NCI-H524 (cell line): Measurements from ENCODE around the gene PSD2.
"Not testable (repeated sequence)": the region's sequence is repeated elsewhere in the genome, so short reads cannot be mapped to it uniquely, and the experiment has no call there.

Experiments used
- DNase-seq, 2 experiments: peaks; one replicate each; lab custom pipeline; 2025; lab: John Stamatoyannopoulos, UW

PSD2 gene

DNA sequence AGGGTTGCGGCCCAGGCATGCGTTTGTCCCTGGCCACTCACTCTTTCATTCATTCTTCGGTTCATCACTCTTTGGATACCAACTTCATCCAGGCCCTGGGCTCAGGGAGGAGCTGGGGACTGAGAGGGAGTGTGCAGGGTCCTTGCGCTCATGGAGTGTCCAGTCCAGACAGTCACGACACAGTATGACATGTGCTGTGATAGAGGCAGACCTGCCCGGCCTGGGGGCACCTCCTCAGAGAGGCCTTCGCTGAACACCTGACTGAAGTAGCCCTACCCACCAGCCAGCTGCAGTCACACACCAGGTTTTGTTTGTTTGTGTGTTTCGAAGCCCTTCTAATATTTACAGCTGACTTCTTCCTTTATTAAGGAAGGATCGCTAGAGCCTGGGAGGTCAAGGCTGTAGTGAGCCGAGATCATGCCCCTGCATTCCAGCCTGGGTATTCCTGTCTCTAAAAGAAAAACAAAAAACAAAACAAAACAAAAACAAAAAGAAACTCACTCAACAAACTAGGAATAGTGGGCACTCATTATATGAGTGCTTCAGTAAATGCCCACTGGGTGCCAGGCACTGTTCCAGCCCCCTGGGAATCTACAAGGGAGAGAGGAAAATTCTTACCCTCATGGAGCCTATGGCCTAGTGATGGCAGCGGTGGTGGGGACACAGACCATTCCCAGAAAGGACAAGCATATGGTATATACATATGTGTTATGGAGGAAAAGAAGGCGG lies 6.3 kb upstream of the PSD2 start:
- no peak for DNase-seq

DNA sequence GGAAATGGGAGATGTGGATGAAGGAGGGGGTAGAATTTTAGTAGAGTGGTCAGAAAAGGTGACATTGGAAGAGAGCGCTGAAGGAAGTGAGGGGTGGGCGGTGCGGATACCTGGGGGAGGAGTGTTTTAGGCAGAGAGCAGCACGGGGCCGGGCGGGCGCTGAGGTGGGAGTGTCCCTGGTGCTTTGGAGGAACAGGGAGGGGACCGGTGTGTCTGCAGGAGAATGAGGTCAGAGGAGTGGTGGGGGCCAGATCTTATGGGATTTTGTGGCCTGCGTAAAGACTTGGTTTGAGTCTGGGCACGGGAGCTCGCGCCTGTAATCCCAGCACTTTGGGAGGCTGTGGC lies 5.8 kb upstream of the PSD2 start:
- DNase-seq: no peak

DNA sequence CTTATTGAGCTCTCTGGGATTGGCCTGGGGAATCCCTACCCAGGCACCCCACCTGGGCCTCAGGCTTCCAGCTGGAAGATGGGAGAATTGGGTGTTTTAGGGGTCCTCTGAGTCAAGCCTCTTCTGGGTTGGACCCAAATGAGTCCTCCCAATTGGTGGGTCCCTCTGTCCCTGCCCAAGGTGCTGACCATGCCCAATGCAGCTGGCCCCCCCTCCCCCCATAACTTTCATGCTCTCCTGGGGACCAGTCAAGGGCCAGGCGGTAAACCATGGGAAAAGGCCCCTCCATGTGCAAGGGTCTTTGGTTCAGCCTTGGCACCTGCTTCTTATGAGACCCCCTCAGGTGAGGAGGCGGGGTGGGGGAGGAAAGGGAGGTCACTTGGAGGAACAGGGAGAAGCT lies 3.4 kb upstream of the PSD2 start:
- no peak for DNase-seq

DNA sequence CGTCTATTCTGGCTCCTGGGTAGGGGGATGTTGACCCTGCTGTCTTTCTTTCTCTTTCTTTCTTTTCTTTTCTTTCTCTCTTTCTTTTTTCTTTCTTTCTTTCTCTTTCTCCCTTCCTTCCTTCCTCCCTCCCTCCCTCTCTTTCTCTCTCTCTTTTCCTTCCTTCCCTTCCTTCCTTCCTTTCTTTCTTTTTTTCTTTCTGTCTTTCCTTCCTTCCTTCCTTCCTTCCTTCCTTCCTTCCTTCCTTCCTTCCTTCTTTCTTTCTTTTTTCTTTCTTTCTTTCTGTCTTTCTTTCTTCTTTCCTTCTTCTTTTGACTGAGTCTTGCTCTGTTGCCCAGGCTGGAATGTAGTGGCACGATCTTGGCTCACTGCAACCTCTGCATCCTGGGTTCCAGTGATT lies 3.0 kb upstream of the PSD2 start:
- DNase-seq: not testable (repeated sequence)

DNA sequence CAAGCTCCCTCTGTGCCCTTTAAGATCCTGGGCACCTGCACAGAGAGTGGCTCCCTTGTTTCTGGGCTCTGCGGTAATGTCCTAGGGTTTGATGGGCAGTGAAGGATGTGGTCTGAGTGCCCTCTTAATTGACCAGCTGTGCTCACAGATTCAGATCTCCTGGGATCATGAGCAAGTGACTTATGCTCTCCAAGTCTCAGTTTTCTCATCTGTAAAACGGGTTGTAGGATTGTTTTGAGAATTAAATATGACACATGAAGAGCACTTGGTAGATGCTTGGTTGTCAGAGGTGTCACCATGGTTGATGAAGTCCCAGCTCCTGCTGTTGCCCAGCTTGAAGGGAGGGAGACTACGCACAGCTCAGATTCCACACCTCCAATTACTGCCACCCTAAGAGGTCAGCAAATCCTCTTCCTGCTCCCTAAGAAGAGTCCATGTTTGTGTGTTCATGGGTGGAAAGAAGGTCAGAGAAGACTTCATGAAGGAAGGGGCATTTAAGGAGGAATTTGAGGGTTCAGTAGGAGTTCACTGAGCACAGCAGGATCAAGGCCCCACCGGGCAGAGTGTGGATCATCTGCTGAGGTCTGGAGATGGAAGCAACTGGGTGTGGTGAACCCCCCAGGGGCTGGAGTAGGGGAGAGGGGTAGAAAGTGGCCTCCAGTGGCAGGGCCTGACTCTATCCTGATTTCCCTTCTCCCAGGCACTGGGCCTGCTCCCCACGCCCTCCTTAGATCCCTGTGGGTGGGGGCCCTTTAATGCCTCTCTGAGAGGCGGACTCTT lies 1.4 kb upstream of the PSD2 start:
- no peak for DNase-seq

DNA sequence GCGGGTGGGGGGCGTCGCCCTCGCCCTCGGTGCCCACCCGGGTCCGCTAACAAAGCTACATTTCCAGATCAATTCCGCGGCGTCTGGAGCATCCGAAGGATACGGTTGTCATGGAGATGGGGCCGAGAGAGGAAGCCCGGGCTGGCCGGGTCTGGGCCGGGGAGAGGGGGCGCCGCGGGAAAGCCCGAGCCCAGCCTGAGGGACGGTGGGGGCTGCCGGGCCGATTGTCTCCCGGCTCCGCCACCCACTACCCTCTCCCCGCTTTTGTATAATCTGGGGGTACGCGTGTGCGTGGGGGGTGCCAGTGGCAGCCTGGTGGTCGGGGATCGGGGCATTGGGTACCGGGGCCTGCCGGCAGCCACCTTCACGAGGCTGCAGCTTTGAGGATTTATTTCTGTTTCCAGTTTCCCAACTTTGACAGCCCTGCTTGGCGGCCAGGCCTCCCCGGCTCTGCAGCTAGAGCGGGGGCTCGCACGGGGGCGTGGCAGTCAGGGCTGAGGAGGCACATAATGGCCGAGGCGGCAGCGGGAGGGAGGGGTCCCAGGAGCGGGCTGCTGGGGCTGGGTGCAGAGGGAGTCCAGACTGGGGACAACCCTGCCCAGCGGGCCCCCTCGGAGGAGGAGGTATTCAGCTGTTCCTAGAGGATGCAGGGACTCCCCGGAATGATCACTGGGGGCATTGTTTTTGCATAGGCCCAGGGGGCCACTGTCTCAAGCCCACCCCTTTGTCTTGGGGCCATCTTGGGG lies 626 bp downstream of the PSD2 start:
- peak; percentile 18 to 40 for DNase-seq

DNA sequence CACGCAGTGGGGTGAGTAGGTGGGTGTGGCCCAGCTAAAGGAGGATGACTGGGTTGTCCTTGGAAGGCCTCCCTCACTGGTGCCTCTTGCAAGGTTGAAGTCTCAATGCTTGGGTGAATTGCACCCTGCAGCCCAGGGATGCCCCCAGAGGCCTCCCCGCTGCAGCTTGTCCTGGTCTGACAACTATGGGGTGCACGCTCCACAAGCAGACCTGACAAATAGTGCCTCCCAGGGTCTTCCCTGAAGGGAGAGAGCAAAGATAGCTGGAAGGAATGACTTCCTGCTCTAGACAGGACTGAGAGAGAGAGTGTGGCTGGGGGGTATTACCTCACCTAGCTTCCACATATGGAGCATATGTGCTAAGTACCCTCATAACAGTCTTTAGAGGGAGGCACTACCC lies 1.7 kb downstream of the PSD2 start:
- DNase-seq: no peak

DNA sequence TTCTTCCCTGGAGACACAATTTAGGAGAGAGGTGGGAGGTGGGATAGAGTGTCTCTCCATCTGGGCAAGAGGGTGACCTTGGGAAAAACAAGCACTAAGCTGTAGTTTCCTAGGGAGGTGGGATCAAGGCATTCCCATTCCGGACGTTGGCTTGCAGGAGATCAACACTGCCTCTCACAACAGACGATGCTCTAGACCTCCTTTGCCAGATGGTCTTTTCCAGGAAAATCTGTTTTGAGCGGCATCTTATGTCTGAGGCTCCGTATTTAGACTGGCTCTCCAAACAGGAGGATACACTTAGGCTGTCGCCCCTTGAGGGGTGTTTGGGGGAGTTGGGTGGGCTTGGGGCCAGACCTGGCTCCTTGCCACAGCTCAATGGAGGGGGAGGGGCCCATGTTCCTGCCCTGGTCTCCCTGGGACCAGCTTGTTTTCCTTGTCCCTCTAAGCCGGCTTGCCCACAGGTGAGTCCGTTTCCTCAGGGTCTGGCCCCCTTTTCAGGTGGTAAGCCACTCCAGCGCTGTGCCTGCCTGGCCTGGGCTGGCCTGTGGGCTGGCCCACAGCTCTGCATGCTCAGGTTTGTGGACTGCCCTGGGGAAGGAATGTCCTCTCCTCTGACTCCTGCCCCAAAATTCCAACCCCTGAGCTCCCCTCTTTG lies 2.4 kb downstream of the PSD2 start:
- DNase-seq: peak; percentile 95 to 96

DNA sequence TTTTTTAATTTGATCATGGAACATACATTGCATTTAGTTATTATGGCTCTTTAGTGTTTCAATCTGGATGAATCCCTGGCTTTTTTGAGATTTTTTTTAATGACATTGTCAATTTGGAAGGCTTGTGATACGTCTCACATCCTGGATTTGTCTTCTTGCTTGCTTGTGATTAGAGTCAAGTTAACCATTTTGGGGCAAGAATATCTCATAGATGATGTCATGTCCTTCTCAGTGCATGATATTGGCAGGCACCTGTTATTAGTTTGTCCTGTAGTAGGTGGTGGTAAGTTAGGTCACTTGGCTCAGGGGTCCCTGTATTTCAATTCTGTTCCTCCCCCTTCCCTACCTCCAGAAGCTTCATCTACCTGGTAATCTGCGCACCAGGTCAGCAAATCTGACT lies 3.3 kb downstream of the PSD2 start:
- no peak for DNase-seq

DNA sequence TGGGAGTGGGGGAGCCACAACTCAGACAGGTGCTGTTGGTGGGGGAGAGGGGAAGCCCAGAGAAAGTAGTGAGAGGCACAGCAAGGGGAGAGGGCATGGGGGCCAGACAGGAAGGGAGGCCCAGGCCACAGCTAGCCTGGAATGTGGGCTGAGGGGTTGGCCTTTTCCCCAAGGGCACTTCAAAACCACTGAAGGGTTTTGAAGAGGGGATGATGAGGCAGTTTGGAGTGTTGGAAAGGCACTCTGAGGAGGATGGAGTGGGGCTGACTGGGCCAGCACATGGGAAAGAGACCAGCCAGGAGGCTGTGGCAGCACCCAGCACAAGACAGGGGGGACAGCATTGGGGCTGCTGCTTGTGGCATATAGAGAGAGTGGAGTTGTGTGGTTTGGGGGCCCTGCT lies 3.8 kb downstream of the PSD2 start:
- peak; percentile 28 to 46 for DNase-seq

DNA sequence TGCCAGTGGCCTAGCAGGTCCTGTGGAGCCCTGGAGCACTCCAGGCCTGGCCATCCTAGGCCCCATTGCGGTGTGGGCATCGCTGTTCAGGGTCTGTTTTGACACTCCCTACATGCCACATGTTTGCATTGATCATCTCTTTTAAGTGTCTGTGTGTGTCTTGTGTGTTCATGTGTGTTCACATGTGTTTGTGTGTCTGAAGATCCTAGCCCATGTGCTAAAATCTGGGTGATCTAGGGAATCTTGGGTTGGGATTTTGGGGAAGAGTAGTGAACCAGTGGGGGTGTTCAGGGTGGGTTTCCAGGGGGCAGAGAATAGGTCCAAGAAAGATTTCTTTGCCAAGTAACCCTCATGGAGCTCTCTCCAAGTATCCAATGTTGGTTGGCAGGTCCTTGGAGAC lies 8.4 kb downstream of the PSD2 start:
- no peak for DNase-seq

DNA sequence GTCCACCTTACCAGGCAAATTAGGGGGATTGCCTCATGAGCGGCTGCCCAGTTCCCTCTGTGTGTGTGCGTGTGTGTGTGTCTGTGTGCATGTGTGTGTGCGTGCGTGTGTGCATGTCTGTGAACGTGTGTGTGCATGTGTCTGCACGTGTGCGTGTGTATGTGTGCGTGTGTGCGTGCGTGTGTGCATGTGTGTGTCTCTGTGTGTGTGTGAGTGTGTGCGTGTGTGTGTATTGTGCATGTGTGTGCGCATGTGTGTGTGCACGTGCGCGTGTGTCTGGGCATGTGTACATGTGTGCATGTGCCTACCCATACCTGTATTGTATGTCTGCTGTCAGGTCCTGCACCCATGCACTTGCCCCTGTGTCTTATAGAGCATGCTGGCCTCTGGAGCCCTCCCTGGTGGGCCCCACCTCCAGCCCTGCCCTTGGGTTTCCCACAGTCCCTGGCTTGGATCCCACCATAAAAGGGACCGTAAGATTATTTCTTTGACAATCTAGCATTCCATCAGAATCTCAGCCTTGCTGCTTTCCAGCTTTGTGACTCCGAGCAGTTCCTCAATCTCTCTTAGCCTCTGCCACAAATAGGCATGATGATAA lies 9.3 kb downstream of the PSD2 start:
- DNase-seq: no peak

DNA sequence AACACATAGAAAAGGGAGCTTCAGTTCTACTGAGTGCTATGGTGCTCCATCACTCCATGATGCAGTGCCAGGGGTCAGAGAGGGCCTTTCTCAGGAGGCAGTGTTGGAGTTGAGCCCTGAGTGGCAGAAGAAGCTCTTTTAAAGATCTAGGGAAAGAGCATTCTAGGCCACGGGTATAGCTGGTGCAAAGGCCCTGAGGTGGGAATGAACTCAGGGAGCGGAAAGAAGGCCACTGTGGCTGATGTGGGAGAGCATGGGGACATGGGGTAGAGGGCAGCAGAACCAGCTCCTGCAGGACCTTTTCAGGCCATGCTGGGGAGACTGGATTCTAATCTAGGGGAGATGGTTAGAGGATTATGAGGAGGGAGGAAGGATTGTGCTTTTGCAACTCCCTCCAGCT lies 9.9 kb downstream of the PSD2 start:
- no peak for DNase-seq

DNA sequence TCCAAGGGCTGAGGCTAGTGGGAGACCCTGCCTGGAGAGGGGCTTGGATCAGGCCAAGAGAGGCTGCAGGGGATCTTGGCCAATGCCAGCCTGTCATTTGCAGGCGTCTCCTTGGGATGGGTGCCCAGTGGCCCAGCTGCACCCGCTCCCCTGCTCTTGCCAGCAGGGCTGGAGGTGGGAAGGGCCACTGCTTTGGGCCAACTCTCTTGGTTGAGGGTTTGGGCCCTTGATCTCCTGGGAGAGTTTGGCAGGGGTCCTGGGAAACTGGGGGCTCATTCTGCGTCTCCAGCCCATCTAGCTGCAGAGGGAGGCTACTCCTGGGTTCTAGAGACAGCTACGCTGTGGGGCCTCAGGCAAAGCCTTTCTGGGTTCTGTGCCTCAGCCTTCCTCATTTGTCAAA lies 10.5 kb downstream of the PSD2 start:
- DNase-seq: no peak

DNA sequence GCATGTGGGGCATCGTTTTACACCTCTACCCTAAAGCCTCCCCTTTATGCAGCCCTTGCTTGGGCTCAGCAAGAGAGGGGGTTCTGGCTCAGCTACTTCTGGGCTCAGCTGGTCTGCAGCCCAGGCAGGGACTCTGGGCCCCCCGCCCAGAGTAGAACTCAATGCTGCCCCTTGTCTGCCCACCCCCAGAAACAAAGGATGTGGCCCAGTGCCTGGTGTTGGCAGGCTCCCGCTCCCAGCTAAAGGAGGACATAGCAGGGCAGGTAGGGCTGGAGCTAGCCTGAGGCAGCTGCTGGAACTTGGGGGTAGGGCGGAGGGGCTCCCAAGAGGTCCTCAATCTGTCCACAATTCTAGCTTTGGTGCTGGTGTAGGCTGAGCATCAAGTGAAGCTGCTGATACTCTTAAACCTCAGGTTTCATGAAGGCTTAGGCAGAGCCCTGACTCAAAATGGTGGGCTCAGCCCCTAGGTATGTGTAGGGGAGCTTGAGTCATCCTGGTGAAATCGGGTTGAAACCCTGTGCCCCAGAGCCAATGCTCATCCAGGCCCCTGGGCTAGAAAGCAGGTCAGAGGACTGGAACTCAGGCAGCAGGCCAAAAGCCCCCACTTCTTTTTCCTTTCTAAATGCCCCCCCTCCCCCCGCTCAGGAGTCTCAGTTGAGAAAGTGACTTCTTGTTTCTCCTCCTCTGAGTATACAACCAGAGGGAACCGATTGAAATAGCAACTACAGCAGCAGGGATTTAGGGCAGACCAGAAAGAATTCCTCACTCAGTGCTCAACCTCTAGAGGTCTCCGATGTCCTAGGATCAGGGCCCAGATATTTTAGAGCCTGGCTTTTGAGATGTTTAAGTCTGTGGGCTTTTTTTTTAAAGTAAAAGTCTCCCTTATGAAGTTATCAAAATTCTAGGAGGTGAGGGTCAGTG lies 11.4 kb downstream of the PSD2 start:
- no peak for DNase-seq

DNA sequence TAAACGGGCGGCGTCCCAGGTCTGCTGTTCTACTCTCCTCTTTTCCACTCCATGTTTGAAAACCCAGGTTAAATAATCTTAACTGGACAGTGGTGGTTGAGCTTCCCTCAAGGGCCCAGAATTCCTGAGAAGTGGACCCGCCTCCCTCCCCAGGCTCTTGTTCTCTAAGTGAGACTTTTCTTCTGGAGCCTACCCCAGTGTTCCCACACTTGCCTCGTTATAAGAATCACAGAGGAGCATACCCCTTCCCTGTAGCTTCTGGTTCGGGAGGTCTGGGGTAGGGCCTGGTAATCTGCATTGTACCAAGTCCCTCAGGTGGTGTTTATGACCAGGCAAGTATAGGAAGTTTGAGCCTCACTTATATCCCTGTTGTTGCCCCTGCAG lies 12.0 kb downstream of the PSD2 start:
- no peak for DNase-seq

DNA sequence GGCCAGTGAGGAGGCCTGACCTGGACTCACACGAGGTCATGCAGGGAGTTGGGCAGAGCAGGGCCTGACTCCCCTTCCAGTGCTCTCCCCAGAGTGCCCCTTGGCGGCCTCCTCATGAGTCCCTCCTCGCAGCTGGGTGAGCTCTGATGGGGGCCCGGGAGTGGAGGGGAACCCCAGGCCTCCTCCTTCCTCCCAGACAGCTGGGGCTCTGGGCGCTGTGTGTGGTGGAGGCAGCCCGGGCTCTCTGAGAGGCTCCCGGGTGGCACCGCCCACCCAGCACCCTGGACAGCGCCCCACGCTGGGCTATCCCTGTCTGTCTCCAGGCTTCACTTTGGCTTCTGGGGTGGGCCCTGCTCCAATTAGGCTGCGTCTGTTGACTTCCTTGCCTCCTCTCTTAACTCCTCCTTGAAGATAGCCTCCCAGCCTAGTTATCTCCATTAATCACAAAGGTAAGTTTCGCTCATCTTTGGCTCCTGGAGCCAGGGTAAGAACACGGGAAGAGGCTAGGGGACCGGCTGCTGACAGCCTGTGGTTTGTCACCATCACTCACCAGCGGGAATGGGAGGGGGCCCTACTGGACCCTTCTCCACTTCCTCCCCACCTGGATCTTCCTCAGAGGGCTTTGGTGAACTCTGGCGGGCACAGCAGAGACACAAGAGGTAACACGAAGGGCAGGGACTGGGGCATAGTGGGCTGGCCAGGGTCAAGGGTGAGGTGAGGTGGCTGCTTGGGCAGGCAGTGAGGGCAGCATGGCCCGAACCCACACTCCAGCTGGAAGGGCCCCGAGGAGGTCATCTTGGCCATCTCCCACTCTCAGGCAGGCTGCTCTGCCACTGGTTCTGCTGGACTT lies 13.1 kb downstream of the PSD2 start:
- DNase-seq: no peak

DNA sequence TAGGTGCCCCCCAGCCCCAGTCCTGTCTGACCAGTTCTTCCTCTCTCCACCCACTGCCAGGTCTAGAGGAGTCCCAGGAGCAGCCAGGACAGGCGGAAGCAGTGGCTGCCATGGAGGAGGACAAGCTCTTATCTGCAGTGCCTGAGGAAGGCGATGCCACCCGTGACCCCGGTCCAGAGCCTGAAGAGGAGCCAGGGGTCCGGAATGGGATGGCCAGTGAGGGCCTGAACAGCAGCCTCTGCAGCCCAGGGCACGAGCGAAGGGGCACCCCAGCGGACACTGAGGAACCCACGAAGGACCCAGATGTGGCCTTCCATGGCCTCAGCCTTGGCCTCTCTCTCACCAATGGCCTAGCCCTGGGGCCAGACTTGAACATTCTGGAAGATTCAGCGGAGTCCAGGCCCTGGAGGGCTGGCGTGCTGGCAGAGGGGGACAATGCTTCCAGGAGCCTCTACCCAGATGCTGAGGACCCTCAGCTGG lies 13.8 kb downstream of the PSD2 start:
- DNase-seq: no peak

DNA sequence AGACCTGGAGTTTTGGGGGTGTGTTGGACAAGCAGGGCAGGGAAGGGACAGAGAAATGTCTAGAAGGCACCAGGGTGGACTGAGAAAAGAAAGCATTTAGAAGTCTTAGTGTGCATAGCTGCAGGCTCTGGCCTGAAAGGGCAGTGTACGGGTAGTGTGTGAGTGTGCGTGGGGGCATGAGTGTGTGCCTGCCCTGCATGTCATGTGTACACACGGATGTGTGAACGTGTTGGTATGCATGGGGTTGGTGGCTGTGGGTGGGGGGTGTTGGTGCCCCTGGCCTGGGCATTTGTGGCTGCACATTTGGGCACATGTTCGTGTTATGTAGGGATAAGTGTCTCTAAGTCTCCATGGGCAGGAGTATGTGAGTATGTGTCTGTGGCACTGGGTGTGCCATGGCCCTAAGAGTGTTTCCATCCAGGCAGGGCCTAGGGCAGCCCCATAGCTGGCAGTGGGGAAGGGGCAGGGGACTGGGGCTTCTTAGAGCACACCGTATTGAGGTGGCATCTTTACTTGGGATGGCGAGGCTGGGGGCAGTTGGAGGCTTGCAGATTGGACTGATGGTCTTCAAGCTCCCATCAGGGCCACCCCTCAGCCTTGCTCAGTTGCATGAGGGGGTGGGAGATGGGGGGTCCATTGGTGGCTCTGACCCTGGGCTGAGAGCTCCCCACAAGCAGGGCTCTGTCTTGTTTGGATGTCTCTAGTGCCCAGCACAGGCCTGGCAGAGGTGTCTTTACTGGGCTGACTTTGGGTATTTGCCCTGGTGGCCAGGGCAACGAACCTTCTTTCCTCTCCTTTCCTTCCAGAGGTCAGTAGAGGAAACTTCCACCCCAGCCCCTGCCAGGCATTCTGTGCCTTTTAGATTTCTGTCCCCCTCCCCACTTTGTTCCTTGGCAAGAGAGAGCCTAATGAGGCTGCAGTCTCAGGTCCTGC lies 15.0 kb downstream of the PSD2 start:
- no peak for DNase-seq
